Diencephalon (tissue), 1 donor: ENCODE data around the gene FUT6. TPM values are rescaled to one million over a fixed set of nuclear protein-coding genes. Genes with fewer than 3 reads are reported as not detected.

ENCODE experiments used
- total RNA-seq: library from RNA; depleted of rRNA; stranded (reverse); fragments of >200 nt; gene quantifications from one replicate; pipeline ENCODE4 v1.2.3, GENCODE V29; 2014

The FUT6 gene
- total RNA-seq = not detected

GRCh38 chr19:5839065-5840017 is at the start of gene FUT6:
Gene FUT6, minus strand, starts transcription at chr19:5839702. Its CDS starts 7,135 bp downstream, at chr19:5832567.

GRCh38 chr19:5851302-5851701 is 11.8 kb upstream of the FUT6 start, which contains the start of gene FUT3:
Gene FUT3, minus strand, starts transcription at chr19:5851449.

GRCh38 chr19:5804516-5805461 is 34.7 kb downstream of the FUT6 start, which contains the start of gene NRTN:
Gene NRTN, plus strand, starts transcription at chr19:5805067. Its CDS starts 19,099 bp downstream, at chr19:5824166.

GRCh38 chr19:5790559-5791520 is 48.7 kb downstream of the FUT6 start, which contains the start of gene DUS3L:
Gene DUS3L, minus strand, starts transcription at chr19:5791163. Its CDS starts 22 bp downstream, at chr19:5791141.

GRCh38 chr19:5784581-5785147 is 54.8 kb downstream of the FUT6 start, which contains the start of gene PRR22:
Gene PRR22, minus strand, starts transcription at chr19:5784746. Its CDS starts 86 bp downstream, at chr19:5784660.

Other genes with a start within 250 kb of the FUT6 start
- gene SAFB2, start 216.9 kb downstream of the FUT6 start, total RNA-seq = 57.2 TPM
- 92.0 TPM for gene SAFB, start 216.6 kb downstream of the FUT6 start, total RNA-seq
- 27.2 TPM for gene MICOS13, start 159.2 kb downstream of the FUT6 start, total RNA-seq
- gene HSD11B1L, start 158.7 kb downstream of the FUT6 start, total RNA-seq = 39.9 TPM
- 281 TPM for gene RPL36, start 149.4 kb downstream of the FUT6 start, total RNA-seq
- 50.5 TPM for gene LONP1, start 119.6 kb downstream of the FUT6 start, total RNA-seq
- gene CATSPERD, start 119.1 kb downstream of the FUT6 start, total RNA-seq = 0.23 TPM
- gene PRR22, start 55.0 kb downstream of the FUT6 start, total RNA-seq = 0.69 TPM
- gene DUS3L, start 48.5 kb downstream of the FUT6 start, total RNA-seq = 10.6 TPM
- gene NRTN, start 34.6 kb downstream of the FUT6 start, total RNA-seq = not detected
- not detected for gene FUT3, start 11.7 kb upstream of the FUT6 start, total RNA-seq
- gene FUT5, start 30.8 kb upstream of the FUT6 start, total RNA-seq = not detected
- 131 TPM for gene NDUFA11, start 64.1 kb upstream of the FUT6 start, total RNA-seq
- gene VMAC, start 65.2 kb upstream of the FUT6 start, total RNA-seq = 3.7 TPM
- gene CAPS, start 74.6 kb upstream of the FUT6 start, total RNA-seq = 35.8 TPM
- 44.8 TPM for gene RANBP3, start 138.4 kb upstream of the FUT6 start, total RNA-seq